Measurements from ENCODE around the gene KCNE2.
"Not testable (repeated sequence)": the region's sequence is repeated elsewhere in the genome, so short reads cannot be mapped to it uniquely, and the experiment has no call there.

DNA sequence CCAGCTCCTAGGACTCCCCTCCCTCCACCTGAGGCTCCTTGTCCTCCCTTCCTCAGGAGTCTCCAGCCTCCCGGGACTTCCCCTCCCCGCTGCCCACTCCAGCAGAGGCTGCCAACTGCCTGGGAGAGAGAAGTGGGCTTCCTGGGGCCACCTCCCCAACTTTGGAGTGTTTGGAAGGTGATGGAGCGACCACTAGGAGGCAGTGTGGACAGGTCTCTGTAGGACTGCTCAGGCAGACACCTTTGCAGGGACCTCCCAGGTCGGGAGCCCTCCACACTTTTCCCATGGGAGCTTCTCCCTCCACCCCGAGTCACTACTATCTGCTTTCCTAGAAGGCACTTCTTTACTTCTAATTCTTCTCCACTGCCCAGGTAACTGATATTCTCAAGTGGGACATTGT is 40.9 kb downstream of the KCNE2 start:
- TF ChIP-seq, protein P1, sequence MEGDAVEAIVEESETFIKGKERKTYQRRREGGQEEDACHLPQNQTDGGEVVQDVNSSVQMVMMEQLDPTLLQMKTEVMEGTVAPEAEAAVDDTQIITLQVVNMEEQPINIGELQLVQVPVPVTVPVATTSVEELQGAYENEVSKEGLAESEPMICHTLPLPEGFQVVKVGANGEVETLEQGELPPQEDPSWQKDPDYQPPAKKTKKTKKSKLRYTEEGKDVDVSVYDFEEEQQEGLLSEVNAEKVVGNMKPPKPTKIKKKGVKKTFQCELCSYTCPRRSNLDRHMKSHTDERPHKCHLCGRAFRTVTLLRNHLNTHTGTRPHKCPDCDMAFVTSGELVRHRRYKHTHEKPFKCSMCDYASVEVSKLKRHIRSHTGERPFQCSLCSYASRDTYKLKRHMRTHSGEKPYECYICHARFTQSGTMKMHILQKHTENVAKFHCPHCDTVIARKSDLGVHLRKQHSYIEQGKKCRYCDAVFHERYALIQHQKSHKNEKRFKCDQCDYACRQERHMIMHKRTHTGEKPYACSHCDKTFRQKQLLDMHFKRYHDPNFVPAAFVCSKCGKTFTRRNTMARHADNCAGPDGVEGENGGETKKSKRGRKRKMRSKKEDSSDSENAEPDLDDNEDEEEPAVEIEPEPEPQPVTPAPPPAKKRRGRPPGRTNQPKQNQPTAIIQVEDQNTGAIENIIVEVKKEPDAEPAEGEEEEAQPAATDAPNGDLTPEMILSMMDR (IDR thresholded peaks at IDR 0.05) = not testable (repeated sequence)
- not testable (repeated sequence) for TF ChIP-seq POLR2A (IDR thresholded peaks at IDR 0.05)
